HPDE6-E6E7 (cell line): ENCODE data around the gene DBN1.

Source experiments
- DNase-seq: peaks from one replicate; pipeline ENCODE4 v3.0.0; 2011; ENCODE audit warnings: missing footprints; ENCODE audit errors: extremely low spot score

The DBN1 gene

DNA sequence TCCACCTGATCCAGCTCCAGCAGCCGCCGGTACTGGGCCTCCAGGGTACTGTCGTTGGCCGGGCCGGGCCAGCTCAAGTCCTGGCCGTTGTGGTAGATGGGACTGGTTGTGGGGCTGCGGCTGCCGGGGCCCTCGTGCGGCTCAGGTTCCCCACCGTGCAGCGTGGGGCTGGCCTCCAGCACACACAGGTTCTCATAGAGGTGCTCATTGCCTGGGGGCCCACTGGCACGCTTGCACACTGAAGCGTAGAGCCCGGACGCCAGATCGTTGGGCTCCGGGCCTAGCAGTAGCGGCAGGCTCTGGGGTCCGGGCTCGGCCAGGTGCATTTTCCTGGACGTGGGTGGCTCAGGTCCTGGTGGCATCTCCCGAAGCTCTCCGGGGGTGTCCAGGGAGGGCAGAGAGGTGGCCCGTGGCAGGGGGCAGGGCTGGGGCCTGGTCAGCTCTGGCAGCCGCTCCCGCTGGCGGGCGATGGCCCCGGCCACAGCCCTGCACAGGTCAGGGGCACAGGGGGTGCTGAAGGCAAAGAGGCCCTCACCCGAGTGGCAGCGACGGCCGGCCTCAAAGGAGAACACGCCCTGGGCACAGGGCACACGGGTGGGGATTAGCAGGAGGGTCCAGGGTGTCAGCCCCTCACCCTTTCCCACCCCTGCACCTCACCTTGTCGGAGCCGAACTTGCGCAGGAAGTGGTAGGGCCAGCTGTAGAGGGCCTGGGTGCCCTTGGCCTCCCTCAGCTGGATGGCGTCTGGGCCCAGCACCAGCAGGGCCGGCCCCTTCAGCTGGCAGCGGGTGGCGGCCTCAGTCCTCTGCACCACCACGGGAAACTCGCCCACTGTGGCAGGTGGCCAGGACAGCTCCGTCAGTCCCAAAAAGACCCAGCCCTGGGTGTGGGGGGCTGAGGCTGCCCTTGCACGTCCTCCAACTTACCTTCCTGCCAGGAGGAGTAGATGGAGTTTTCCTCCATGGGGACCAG is 30.9 kb upstream of the DBN1 start:
- DNase-seq = no peak

DNA sequence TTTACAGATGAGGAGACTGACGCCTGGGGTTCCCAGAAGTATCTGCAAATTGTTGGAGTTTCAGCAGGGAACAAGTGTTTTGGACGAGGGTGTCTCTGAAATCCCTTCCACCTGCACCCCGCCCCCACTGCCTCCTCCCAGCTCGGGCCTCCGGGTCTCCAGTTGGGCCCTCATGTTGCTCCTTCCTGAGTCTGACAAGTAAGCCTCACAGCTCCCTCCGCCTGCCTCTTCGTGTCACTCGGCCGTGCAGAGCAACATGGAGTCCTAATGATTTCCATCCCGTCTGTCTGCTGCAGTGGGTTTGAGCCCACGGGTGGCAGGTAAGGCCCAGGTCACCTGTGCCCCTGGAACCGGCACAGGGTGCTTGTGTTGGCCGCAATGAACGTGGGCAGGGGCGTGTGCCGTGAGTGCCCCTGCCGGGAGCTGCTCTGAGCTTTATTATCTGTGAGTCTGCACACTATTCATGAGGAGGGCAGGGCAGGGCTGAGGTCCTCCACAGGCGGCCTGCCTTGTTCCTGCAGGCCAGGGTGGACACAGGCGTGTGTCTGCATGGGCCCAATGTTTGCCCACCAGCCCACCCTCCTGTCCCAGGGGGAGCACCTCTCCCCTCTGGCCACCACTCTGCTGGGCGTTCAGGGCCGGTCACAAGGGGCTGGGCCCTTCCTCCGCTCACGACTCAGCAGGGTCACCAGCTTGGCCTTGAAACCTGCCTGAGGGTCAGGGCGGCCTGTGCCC is 30.1 kb upstream of the DBN1 start:
- no peak for DNase-seq

DNA sequence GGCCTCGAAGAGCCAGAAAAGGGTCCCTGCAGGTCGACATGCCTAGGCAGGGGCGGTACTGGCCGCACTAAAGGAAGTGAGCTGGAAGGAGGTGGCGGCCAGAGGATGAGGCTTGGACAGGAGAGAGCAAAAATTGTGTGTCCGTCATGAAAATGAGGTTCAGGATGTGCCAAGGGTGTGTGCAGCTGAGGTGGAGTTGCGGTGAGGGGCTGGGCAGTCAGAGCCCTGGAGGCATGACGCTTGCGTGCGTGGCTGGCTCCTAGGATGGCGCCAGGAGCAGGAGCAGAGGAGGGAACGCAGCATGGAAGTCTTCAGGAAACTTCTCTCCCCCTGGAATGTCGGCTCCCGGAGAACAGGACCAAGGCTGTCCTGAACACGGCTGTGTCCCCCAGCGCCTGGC is 29.5 kb upstream of the DBN1 start:
- no peak for DNase-seq

DNA sequence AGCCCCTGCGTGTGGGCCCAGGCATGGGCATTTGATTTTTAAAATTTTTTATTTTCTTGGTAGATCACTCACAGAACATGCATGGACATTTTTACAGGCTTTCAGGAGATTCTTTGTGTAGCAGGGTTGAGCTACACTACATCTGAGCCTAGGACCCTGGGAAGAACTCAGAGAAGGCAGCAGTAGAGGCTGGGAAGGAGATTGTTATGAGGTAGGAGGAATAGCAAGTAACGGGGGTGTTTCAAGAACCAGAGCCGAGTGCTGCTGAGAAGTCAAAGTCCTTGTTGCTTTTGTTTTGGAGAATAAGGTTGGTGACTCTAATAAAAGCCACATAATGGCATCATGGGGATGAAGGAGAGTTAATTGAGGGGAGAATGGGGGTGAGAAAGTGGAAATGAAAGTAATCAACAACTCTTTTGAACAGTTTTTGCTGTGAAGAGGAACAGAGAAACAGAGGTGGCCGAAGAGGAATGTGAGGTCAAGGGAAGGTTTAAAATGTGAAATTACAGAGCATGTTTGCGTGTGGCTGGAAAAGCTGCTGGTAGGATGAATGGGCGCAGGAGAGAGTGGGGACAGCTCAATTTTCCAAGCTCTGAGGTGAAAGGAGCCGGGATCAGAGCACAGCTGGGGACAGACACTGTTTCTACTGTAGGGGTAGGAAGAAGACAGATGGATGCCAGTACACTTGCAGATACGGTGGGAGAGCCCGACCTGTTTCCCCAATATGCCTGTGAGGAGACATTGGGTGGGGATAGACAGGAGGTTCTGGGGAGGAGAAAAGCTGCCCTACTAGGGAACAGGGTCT is 28.6 kb upstream of the DBN1 start:
- DNase-seq = no peak

DNA sequence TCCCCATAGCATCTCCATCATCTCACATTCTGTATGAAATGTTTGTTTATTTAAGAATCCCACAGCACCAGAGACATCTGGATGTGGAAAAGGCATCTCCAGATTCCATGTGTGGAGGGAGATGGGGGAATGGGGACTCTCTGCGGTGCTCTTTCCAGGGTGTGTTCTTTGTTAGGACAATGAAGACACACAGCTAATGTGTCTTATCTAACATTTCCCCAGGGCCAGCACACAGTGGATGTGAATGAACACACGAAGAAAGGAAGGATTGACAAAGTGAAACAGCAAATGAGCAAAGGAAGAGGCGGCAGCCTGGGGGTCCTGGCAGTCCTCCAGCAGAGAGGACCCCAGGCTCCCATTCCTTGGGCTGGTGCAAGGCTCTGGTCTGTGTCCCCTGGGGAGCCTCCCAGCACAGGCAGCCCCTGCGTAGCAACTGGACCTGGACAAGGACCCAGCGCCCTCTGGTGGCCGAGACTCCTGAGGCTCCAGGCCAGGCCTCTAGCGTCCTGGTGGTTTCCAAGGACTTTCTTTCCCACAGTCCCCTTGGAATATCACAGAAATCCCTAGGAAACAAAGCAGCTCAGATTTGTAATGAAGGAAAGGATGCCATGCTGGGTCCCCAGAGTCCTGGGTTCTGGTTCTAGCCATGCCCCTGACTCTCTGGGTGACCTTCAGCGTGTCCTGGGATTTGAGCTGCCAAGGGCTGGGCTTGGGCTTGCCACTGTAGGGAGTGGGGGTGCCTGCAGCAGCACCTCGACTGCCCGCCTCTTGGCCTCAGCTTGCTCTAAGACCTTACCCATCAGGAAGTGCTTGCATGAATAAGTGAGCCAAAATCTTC is 27.5 kb upstream of the DBN1 start:
- no peak for DNase-seq

DNA sequence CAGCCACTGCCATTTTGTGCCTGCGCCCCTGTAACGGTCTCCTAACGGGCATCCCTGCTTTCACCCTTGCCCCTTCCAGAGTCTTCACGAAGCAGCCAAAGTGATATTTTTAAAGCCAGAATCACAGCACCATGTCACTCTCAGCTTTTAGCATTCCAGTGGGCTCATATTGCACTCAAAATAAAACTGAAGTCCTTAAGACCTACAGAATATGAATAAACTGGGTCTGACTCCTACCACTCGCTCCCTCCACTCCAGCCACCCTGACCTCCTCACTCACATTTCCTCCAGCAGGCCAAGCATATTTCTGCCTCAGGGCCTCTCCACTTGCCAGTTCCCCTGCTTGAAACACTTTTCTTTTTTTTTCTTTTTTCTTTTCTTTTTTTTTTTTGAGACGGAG is 26.4 kb upstream of the DBN1 start:
- no peak for DNase-seq

DNA sequence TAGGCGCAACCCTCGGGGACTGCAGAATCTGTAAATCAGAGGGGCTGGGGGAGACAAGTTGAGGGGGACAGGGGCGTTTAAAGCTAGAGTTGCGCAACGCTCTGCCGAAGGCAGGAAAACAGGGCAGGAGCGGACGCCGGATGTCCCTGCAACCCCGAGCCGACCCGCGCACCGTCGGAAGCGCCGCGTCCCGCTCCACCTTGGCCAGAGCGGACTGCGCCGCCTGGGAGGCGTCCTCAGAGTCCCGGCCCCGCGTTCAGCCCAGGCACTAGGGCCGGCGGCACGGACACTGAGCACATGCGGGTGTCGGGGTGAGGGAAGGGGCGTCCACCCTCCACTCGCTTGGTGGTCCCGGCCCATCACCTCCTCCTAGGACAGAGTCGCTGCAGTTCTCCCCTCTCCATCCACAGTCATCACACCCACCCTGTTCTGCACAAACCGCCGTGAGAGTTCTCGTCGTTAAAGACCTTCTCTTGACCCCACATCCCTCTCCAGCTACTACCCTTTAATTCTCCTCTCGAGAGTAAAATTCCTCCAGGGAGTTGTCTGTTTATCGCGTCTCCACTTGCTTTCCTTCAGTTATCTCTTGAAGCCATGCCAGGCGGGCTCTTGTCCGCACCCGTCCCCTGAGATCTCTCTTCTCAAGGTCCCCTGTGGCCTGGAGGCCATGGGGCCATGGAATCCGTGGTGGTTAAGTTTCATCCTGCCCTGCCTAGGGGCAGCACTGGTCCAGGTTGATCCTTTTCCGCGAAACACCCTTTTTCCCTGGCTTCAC is 24.8 kb upstream of the DBN1 start:
- DNase-seq = no peak

DNA sequence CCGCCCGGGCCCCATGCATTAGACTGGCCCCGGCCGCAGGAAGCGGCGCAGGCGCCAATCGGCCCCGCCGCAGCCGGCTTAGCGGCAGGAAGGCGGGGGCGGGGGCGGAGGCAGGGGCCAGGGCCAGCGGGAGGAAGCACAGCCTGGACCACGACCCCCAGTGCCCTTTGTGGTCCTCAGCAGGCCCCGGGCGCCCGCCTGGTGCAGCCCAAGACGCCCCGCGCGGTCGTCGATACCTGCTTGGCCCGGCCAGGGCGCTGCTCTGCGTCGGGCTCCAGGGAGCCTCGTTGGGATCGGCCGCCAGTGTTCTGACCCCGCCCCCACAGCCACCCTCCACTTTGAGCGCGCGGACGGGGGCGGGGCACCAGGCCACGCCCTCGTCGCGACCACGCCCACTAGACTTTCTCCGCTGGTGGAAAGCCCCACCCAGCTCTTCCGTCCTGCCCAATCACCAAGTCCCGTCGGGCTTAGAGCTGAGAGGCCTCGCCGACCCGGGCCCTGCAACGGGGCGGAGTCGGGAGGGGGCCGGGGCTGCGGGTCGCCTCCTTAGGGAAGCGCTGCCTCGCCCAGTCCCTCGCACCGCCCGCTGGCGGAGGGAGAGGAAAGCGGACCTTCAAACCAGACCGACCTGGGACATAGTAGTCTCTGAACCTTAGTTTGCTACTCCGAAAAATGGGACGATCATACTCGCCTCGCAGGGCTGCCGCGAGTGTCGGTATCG is 24.0 kb upstream of the DBN1 start, which contains the start of gene PDLIM7:
Gene PDLIM7 (minus strand): TSS at position 313 of the 721 bp plus-strand sequence. CDS start 1,092 bp downstream, outside the sequence.
- DNase-seq = peak; percentile 95

DNA sequence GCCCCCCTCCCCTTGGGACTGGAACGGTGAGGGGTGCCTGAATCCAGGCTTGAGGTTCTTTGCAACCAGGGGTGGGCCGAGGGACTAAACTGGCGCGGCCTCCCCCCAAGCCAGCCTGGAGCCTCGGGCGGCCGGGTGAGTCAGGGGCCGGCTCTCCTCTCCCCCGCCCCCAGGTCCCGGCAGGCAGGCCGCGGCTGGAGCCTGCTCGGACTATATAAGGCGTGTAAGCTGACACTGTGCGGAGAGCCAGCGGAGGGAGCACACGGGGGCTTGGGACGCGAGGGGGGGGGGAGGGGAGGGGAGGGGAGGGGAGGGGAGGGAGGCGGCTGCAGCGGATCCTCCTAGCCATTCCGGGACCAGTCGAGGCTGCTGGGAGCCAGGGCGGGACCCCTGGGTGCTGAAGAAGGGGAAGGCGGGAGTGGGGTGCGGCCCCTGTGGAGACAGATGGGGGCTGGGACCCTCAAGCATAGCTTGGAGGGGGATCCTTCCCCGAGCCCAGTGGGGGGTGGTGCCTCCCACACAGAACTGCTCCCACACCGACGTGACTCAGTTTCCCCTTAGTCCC is 23.4 kb upstream of the DBN1 start:
- peak; percentile 81 for DNase-seq

DNA sequence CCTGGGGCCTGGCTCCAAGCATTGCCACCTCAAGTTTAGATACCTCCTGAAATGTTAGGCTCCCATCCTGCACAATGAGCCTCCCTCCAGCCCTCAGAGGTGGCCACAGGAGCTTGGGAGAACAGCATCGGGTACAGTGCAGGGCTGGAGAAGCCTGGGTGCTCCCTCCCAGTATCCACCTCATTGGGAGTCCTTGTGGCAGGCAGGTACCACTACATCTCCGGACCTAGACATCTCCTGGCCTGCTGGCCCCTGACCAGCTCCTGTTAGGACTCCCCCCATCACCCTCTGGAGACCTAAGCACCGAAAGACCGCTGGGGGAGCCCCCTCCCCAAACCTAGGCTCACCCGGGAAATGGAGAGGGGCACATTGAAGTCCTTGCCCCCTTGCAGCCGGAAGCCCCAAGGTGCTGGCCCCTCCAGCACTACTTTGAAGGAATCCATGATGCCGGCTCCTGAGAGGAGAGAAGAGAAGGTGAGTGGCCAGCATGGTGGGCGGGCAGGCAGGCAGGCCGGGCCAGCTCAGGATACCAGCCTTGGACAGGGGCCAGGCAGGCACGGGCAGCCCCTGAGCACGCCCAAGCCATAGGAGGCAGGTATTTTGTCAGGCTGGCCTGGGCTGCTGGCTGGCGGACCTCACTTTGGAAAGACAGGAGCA is 22.8 kb upstream of the DBN1 start:
- DNase-seq = no peak

DNA sequence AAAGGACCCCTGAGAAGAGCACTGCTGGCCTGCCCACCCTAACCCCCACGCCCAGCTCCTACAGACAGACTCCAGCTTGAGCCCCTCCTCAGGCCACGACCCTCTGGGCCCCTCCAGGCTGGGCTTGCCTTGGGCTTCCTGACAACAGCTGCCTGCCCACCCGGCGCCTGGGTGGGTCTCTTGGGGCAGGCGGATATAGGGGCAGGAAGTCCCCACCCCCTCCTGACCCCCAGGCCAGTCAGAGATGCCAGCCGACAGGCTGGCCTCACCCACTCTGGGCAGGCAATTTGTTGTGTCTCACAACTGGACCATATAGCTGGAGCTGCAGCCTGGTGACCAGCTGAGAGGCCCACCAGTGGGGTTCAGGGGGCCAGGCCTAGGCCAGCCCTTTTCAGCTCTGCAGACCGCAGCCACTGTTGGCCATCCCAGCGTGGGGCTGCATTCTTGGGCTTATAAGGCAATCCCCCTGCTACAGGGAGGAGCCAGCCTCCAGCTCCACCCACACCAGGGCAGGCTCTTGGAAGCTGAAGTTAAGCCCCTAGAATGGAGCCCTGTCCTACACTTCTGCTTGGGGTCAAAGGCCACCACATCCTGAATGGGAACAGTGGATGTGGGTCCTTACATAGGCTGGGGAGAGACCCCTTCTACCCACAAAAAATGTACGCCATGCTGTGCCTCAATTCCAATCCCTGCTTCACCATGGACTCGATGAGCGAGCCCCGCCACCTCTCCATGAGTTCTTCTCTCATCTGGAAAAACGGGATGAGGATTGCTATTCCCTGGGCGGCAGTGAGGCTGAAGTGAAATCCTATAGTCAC is 22.0 kb upstream of the DBN1 start:
- DNase-seq = no peak

DNA sequence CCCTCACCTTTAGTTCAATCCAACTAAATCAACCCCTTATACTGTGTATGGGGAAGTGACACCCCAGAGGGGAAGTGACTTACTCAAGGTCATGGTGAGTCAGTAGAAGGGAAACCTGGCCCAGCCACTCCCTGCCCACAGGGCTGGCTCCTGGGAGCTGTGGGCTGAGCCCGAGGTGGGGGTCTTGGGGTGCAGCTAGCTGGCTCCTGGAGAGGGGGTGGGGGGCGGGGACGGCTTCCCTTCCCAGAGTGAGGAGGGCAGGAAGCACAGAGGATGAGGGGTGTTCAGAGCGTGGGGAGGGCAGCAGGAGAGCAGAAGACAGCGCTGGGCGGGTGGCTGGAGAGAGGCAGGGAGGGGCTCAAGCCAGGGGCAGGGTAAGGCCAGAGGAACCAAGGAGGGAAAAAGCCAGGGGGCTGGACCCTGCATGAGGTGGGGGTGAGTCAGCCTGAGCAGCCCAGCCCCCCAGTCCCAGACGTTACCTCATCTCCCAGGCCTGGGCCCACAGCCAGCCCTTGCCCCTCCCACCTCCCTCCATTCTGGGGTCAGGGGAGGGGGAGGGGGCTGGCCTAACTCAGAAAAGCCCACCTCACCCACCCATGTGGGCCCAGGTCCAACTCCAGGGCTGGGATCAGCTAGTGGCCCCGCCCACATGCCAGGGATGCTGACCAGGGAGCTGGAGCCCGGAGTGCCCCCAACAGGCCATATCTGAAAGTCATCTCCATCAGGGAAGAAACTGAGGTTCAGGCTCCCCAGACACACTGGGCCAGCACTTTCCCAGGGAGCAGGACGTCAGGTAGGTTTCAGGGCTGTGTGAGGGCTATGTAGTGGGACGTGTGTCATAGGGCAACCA is 21.1 kb upstream of the DBN1 start:
- peak; percentile 80 for DNase-seq

DNA sequence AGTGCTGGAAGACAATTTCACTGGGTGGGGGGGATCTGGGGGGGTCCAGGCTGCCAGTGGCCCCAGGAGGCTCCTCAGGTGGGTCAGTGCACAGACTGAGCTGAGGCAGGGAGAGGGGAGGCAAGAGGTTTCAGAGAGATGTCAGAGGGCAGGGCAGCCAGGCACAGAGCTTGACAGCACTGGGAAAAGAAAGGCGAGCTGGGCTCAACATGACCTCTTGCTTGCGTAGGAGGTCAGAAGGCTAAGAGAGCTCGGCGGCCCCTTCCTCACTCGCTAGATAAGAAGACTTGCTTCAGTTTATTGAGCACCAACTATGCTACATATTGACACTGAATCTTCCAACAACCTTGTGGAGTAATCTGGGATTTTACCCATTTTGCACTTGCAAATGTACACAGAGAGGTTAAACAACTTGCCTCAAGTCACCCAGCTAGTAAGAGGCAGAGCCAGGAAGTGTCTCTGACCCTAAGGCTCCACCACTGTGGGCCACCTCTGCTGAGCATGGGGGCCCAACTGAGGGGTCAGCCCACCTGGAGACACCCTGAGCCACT is 20.4 kb upstream of the DBN1 start:
- DNase-seq = no peak

DNA sequence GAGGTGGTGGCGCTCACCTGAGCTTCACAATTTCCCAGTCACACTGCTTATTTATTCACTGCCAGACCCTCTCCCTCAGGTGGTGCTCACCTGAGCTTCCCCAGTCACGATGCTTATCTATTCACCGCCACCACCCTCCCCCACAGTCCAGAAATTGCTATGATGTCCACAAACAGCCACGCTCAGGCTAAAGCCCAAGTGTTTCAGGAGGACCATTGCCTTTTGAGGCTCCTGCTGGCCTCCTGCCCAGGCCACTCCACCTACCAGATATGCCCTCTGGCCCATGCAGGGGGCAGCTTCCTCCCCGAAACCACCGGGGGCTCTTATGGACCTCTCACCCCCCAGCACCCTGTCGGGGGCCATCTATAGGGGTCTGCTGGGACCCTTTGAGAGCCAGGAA is 19.4 kb upstream of the DBN1 start:
- DNase-seq = no peak

DNA sequence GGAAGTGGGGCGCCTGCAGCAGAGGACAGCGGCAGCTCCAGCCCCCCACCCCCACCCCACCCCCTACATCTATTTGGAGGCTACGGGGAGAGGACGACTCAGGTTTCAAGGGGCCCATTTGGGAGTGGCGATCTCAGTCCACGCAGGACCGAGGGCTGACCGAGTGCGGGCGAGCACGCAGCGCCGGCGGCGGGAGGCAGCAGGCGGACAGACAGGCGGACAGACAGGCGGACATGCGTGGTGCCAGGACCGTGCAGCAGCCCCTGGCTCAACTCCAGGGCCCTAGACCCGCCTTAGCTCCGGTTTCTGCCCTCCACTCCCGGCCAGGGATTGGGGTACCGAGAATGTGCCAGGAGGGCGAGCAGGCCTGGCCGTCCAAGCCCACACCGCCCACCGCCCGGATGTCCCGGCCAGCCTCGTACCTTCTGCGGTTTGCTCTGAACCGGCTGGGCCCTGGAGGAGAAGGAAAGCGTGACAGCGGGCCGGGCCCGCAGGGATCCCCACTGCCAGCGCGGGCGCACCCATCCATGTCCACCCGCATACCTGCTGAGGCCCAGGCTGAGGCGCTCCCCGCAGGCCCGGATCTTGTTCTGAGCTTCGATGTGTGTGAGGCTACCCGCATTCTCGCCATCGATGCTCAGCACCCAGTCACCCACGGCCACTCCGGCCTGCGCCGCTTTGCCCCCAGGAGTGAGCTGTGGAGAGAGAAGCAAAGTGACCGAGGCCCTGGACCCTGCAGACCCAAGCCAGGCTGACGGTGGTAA is 18.7 kb upstream of the DBN1 start:
- no peak for DNase-seq

DNA sequence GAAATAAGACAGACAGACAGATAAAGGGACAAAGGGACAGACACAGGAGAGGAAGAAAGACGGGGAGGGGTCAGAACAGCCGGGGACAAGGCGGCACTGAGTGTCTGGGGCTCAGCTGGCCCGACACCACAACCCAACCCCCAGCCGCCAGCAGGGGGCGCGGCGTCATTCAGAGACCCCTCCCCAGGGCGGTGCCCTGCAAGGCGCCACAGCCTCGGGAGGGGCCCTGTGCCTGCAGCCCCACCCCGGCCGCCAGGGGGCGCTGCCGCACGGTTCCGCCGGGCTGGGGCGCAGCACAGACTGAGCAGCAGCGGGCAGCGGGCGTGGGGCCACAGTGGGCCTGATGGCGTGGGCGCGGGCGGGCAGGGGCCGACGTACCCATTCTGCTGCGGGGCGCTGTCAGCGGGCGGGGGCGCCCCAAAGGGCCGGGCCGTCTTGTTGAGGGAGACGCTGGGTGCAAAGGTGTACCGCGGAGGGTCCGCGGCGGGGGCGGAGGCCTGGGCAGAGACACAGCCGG is 18.1 kb upstream of the DBN1 start:
- no peak for DNase-seq
